ENCODE results near the gene FMN2.

FMN2 gene

GRCh38 chr1:240092301-240093119 is 827 bp downstream of the FMN2 start:
- H3K27me3 ChIP-seq (ENCODE audit: insufficient read depth, low read length, poor library complexity), result no peaks in the 10 kb centered on the region

GRCh38 chr1:240093120-240093961 is 1.7 kb downstream of the FMN2 start:
- Histone ChIP-seq H3K23ac (ENCODE audit: low read length) (peak overlapping the region; percentile 9), H3K4me2 (ENCODE audit: low read length) (peak overlapping the region; percentile 61), H3K27me3 (ENCODE audit: insufficient read depth, low read length, poor library complexity) (no peaks in the 10 kb centered on the region), H3K4ac (ENCODE audit: low read depth, low read length) (no peak overlapping the region), H4K5ac (ENCODE audit: low read length) (no peak overlapping the region), H3K4me1 (ENCODE audit: control insufficient read depth, low read depth, low read length) (peaks cover 2% of the 10 kb centered on the region), H3K36me3 (ENCODE audit: control insufficient read depth, insufficient read depth, low read length) (no peaks in the 10 kb centered on the region), H3K18ac (ENCODE audit: low read length) (peak overlapping the region; percentile 21), H3K56ac (ENCODE audit: low read length) (peak overlapping the region; percentile 68), H2AK5ac (ENCODE audit: low read length) (no peak overlapping the region), H3K9ac (ENCODE audit: low read length) (peak overlapping the region; percentile 73), H3K79me1 (ENCODE audit: low read length) (peaks cover 2% of the 10 kb centered on the region), H4K8ac (ENCODE audit: low read depth, low read length) (no peak overlapping the region), H3K79me2 (ENCODE audit: control insufficient read depth, insufficient read depth, low read length) (no peaks in the 10 kb centered on the region), H3K4me3 (ENCODE audit: low read length) (peak overlapping the region; percentile 51), H2BK5ac (ENCODE audit: low read length) (no peak overlapping the region), H3K27ac (ENCODE audit: low read depth, low read length) (no peak overlapping the region), H2BK15ac (replicated peaks; ENCODE audit: low read depth) (no peak overlapping the region), H2BK120ac (ENCODE audit: low read depth, low read length) (no peak overlapping the region)
- DNase-seq, result peak; percentile 64
- WGBS (ENCODE audit: extremely low coverage, insufficient coverage, low lambda C conversion rate), result no CpG with 5 or more reads among the region's 65 CpGs

More at GRCh38 chr1:240092301-240093119, 827 bp downstream of the FMN2 start:
- Histone ChIP-seq H3K79me2 (ENCODE audit: control insufficient read depth, insufficient read depth, low read length) (no peaks in the 10 kb centered on the region), H3K56ac (ENCODE audit: low read length) (peak overlapping the region; percentile 68), H4K8ac (ENCODE audit: low read depth, low read length) (no peak overlapping the region), H3K36me3 (ENCODE audit: control insufficient read depth, insufficient read depth, low read length) (no peaks in the 10 kb centered on the region), H3K4me1 (ENCODE audit: control insufficient read depth, low read depth, low read length) (peaks cover 2% of the 10 kb centered on the region), H3K9ac (ENCODE audit: low read length) (peak overlapping the region; percentile 73), H3K4me3 (ENCODE audit: low read length) (peak overlapping the region; percentile 51), H2BK5ac (ENCODE audit: low read length) (no peak overlapping the region), H3K4ac (ENCODE audit: low read depth, low read length) (no peak overlapping the region), H3K27ac (ENCODE audit: low read depth, low read length) (no peak overlapping the region), H3K79me1 (ENCODE audit: low read length) (peaks cover 2% of the 10 kb centered on the region), H3K4me2 (ENCODE audit: low read length) (peak overlapping the region; percentile 61), H3K18ac (ENCODE audit: low read length) (peak overlapping the region; percentile 21), H2AK5ac (ENCODE audit: low read length) (no peak overlapping the region), H3K23ac (ENCODE audit: low read length) (no peak overlapping the region), H4K5ac (ENCODE audit: low read length) (no peak overlapping the region), H2BK120ac (ENCODE audit: low read depth, low read length) (no peak overlapping the region), H2BK15ac (replicated peaks; ENCODE audit: low read depth) (no peak overlapping the region)
- DNase-seq, result peak; percentile 80
- no CpG with 5 or more reads among the region's 70 CpGs for WGBS (ENCODE audit: extremely low coverage, insufficient coverage, low lambda C conversion rate)

- no peak overlapping the region for H3K18ac ChIP-seq (ENCODE audit: low read length)
- peaks cover 2% of the 10 kb centered on the region for H3K4me1 ChIP-seq (ENCODE audit: control insufficient read depth, low read depth, low read length)
- H3K27ac ChIP-seq (ENCODE audit: low read depth, low read length), result no peak overlapping the region
- H3K4me3 ChIP-seq (ENCODE audit: low read length), result peak overlapping the region; percentile 13
- peak overlapping the region; percentile 9 for H3K23ac ChIP-seq (ENCODE audit: low read length)
- peak overlapping the region; percentile 68 for H3K56ac ChIP-seq (ENCODE audit: low read length)
- H3K4ac ChIP-seq (ENCODE audit: low read depth, low read length), result no peak overlapping the region
- H2BK5ac ChIP-seq (ENCODE audit: low read length), result no peak overlapping the region
- whole genome bisulfite sequencing (ENCODE audit: extremely low coverage, insufficient coverage, low lambda C conversion rate), result 100% methylated on average over 1 of the region's 14 CpGs
- H3K9ac ChIP-seq (ENCODE audit: low read length), result peak overlapping the region; percentile 73
- H2BK120ac ChIP-seq (ENCODE audit: low read depth, low read length), result no peak overlapping the region
- H2AK5ac ChIP-seq (ENCODE audit: low read length), result no peak overlapping the region
- H3K4me2 ChIP-seq (ENCODE audit: low read length), result peak overlapping the region; percentile 61
- no peaks in the 10 kb centered on the region for H3K36me3 ChIP-seq (ENCODE audit: control insufficient read depth, insufficient read depth, low read length)
- H3K27me3 ChIP-seq (ENCODE audit: insufficient read depth, low read length, poor library complexity), result no peaks in the 10 kb centered on the region
- H3K79me1 ChIP-seq (ENCODE audit: low read length), result peaks cover 2% of the 10 kb centered on the region
- no peak for DNase-seq
- no peak overlapping the region for H4K8ac ChIP-seq (ENCODE audit: low read depth, low read length)
- H3K79me2 ChIP-seq (ENCODE audit: control insufficient read depth, insufficient read depth, low read length), result no peaks in the 10 kb centered on the region
- H4K5ac ChIP-seq (ENCODE audit: low read length), result no peak overlapping the region
- no peak overlapping the region for H2BK15ac ChIP-seq (replicated peaks; ENCODE audit: low read depth)
Measured at GRCh38 chr1:240094041-240094722, 2.5 kb downstream of the FMN2 start.

- no peaks in the 10 kb centered on the region for H3K27me3 ChIP-seq (ENCODE audit: insufficient read depth, low read length, poor library complexity)
- peaks cover 2% of the 10 kb centered on the region for H3K4me1 ChIP-seq (ENCODE audit: control insufficient read depth, low read depth, low read length)
- no peak overlapping the region for H3K9ac ChIP-seq (ENCODE audit: low read length)
- no peak overlapping the region for H3K56ac ChIP-seq (ENCODE audit: low read length)
- H3K27ac ChIP-seq (ENCODE audit: low read depth, low read length), result no peak overlapping the region
- H4K8ac ChIP-seq (ENCODE audit: low read depth, low read length), result no peak overlapping the region
- H3K79me2 ChIP-seq (ENCODE audit: control insufficient read depth, insufficient read depth, low read length), result no peaks in the 10 kb centered on the region
- H3K36me3 ChIP-seq (ENCODE audit: control insufficient read depth, insufficient read depth, low read length), result no peaks in the 10 kb centered on the region
- H2BK5ac ChIP-seq (ENCODE audit: low read length), result no peak overlapping the region
- H4K5ac ChIP-seq (ENCODE audit: low read length), result no peak overlapping the region
- WGBS (ENCODE audit: extremely low coverage, insufficient coverage, low lambda C conversion rate), result no CpG with 5 or more reads among the region's 4 CpGs
- H2AK5ac ChIP-seq (ENCODE audit: low read length), result no peak overlapping the region
- H3K4me2 ChIP-seq (ENCODE audit: low read length), result no peak overlapping the region
- no peak for DNase-seq
- no peak overlapping the region for H2BK15ac ChIP-seq (replicated peaks; ENCODE audit: low read depth)
- peaks cover 2% of the 10 kb centered on the region for H3K79me1 ChIP-seq (ENCODE audit: low read length)
- H2BK120ac ChIP-seq (ENCODE audit: low read depth, low read length), result no peak overlapping the region
- H3K18ac ChIP-seq (ENCODE audit: low read length), result no peak overlapping the region
- H3K23ac ChIP-seq (ENCODE audit: low read length), result no peak overlapping the region
- H3K4ac ChIP-seq (ENCODE audit: low read depth, low read length), result no peak overlapping the region
- H3K4me3 ChIP-seq (ENCODE audit: low read length), result no peak overlapping the region
Measured at GRCh38 chr1:240096974-240097373, 5.3 kb downstream of the FMN2 start.

- no peak overlapping the region for H3K27ac ChIP-seq (ENCODE audit: low read depth, low read length)
- no peak overlapping the region for H3K4me2 ChIP-seq (ENCODE audit: low read length)
- no peaks in the 10 kb centered on the region for H3K27me3 ChIP-seq (ENCODE audit: insufficient read depth, low read length, poor library complexity)
- peak overlapping the region; percentile 17 for H3K56ac ChIP-seq (ENCODE audit: low read length)
- H3K4me3 ChIP-seq (ENCODE audit: low read length), result no peak overlapping the region
- no peaks in the 10 kb centered on the region for H3K36me3 ChIP-seq (ENCODE audit: control insufficient read depth, insufficient read depth, low read length)
- H2BK15ac ChIP-seq (replicated peaks; ENCODE audit: low read depth), result no peak overlapping the region
- no peak for DNase-seq
- no peak overlapping the region for H3K23ac ChIP-seq (ENCODE audit: low read length)
- H4K8ac ChIP-seq (ENCODE audit: low read depth, low read length), result no peak overlapping the region
- H3K4ac ChIP-seq (ENCODE audit: low read depth, low read length), result no peak overlapping the region
- no CpG with 5 or more reads among the region's 6 CpGs for WGBS (ENCODE audit: extremely low coverage, insufficient coverage, low lambda C conversion rate)
- H4K5ac ChIP-seq (ENCODE audit: low read length), result no peak overlapping the region
- H3K9ac ChIP-seq (ENCODE audit: low read length), result no peak overlapping the region
- H2BK5ac ChIP-seq (ENCODE audit: low read length), result no peak overlapping the region
- no peak overlapping the region for H3K18ac ChIP-seq (ENCODE audit: low read length)
- no peak overlapping the region for H2BK120ac ChIP-seq (ENCODE audit: low read depth, low read length)
- no peaks in the 10 kb centered on the region for H3K79me2 ChIP-seq (ENCODE audit: control insufficient read depth, insufficient read depth, low read length)
- peaks cover 2% of the 10 kb centered on the region for H3K4me1 ChIP-seq (ENCODE audit: control insufficient read depth, low read depth, low read length)
- H2AK5ac ChIP-seq (ENCODE audit: low read length), result no peak overlapping the region
- peaks cover 2% of the 10 kb centered on the region for H3K79me1 ChIP-seq (ENCODE audit: low read length)
Measured at GRCh38 chr1:240098534-240098933, 6.9 kb downstream of the FMN2 start.

All from mesendoderm (in vitro differentiated cells).